GM23248 (cell line): ENCODE results near the gene PPDPF.

ENCODE experiments used
- EZH2 ChIP-seq: fragments of 200-600 bp; sonication (generic); IDR thresholded peaks from 2 replicates; pipeline ENCODE4 v1.6.1; 2018; ENCODE audit warnings: antibody characterized with exemption, mild to moderate bottlenecking; ENCODE audit not compliant: insufficient read depth, poor library complexity, severe bottlenecking
- EZH2phosphoT487 ChIP-seq: fragments of 200-600 bp; sonication (generic); IDR thresholded peaks from 2 replicates; pipeline ENCODE4 v1.6.1; 2018; ENCODE audit warnings: antibody characterized with exemption, moderate library complexity, mild to moderate bottlenecking, low read depth; ENCODE audit not compliant: insufficient read depth

DNA sequence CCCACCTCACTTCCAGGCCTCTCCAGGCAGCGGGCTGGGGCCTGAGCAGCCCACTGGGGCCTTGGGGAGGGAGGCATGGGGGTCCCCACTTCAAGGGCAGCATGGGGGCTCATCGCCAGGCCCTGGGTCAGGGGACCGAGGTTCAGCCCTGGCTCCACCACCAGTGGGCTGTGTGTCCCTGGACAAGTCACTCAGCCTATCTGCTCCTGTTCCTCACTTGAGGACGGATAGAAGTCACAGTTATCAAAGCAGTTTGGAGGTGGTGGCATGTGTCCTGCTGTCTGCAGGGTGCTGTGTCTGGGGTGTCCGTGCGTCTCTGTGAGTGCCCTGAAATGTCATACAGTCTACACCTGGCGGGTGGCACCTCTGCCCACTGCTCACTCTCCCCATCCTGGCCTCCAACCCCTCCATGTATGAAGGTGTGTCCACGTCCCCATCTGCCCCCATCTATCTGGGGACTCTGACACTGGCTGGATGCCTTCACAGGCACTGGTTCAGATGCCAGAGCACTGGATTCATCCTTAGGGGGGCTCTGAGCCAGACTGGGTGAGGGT, 25.3 kb upstream of the PPDPF start:
- TF ChIP-seq EZH2phosphoT487 = no peak
- TF ChIP-seq EZH2 = no peak
